CD14-positive monocyte (primary cell): Measurements from ENCODE around the gene PSG2. TPM values are rescaled to one million over a fixed set of nuclear protein-coding genes. Genes with fewer than 3 reads are reported as not detected.
"Not testable (repeated sequence)": the region's sequence is repeated elsewhere in the genome, so short reads cannot be mapped to it uniquely, and the experiment has no call there.

Experiments used
- DNase-seq, 3 donors: peaks; one replicate each; pipeline ENCODE4 v3.0.0-alpha.2; 2011 to 2022
- H2AFZ ChIP-seq: 2 replicates; pipeline ENCODE4 v1.6.0; 2012; ENCODE audit warnings: mild to moderate bottlenecking, low read depth, low read length, inconsistent platforms; ENCODE audit not compliant: insufficient read depth, poor library complexity, severe bottlenecking
- H3K27ac ChIP-seq, 2 donors: 1 replicate in 1 of 2; 2 replicates in 1 of 2; pipeline ENCODE4 v1.5.1; 2012 to 2013; ENCODE audit warnings: low read length in 2 of 2, control low read depth in 1 of 2, inconsistent platforms in 1 of 2, low read depth in 1 of 2, mild to moderate bottlenecking in 1 of 2
- H3K27me3 ChIP-seq, 2 donors: one replicate each; pipeline versions ENCODE4 v1.6.0 to v1.6.1; 2011 to 2013; ENCODE audit warnings: low read length in 2 of 2; ENCODE audit not compliant: control insufficient read depth in 2 of 2, insufficient read depth in 2 of 2
- H3K36me3 ChIP-seq, 2 donors: replicated peaks in 1 of 2; 1 replicate in 1 of 2; 2 replicates in 1 of 2; pipeline versions ENCODE4 v1.5.1 to v1.6.1; 2012 to 2013; ENCODE audit warnings: low read length in 2 of 2, control low read depth in 1 of 2, inconsistent platforms in 1 of 2, mild to moderate bottlenecking in 1 of 2; ENCODE audit not compliant: insufficient read depth in 2 of 2, control insufficient read depth in 1 of 2
- H3K4me1 ChIP-seq, 2 donors: 1 replicate in 1 of 2; 2 replicates in 1 of 2; pipeline versions ENCODE4 v1.5.1 to v1.6.1; 2012 to 2013; ENCODE audit warnings: low read length in 2 of 2, control low read depth in 1 of 2, inconsistent platforms in 1 of 2, mild to moderate bottlenecking in 1 of 2, moderate library complexity in 1 of 2; ENCODE audit not compliant: insufficient read depth in 2 of 2, control insufficient read depth in 1 of 2
- H3K4me2 ChIP-seq: replicated peaks from 2 replicates; pipeline ENCODE3; 2012; ENCODE audit warnings: low read length, moderate library complexity, mild to moderate bottlenecking; ENCODE audit not compliant: poor library complexity, severe bottlenecking; ENCODE audit errors: extremely low read depth
- H3K4me3 ChIP-seq, 3 experiments: fragments of 200-600 bp in 1 of 3; sonication (generic) in 1 of 3; replicated peaks in 1 of 3; 1 replicate in 2 of 3; 2 replicates in 1 of 3; pipeline ENCODE4 v1.5.1; 2011 to 2013; ENCODE audit warnings: low read length in 3 of 3, mild to moderate bottlenecking in 3 of 3, control low read depth in 2 of 3, low read depth in 2 of 3, inconsistent platforms in 1 of 3, moderate library complexity in 1 of 3
- H3K79me2 ChIP-seq: 2 replicates; pipeline ENCODE4 v1.6.0; 2012; ENCODE audit warnings: mild to moderate bottlenecking, control low read depth, inconsistent platforms, low read length, moderate library complexity; ENCODE audit not compliant: insufficient read depth
- H3K9ac ChIP-seq: 2 replicates; pipeline ENCODE4 v1.6.0; 2017; ENCODE audit warnings: low read length, mild to moderate bottlenecking; ENCODE audit not compliant: insufficient read depth, poor library complexity, severe bottlenecking
- H3K9me3 ChIP-seq, 2 donors: replicated peaks in 1 of 2; 1 replicate in 1 of 2; 2 replicates in 1 of 2; pipeline versions ENCODE4 v1.5.1 to v1.6.1; 2012 to 2013; ENCODE audit warnings: low read length in 2 of 2, control low read depth in 1 of 2; ENCODE audit not compliant: control insufficient read depth in 1 of 2, insufficient read depth in 1 of 2
- H4K20me1 ChIP-seq: 2 replicates; pipeline ENCODE4 v1.6.0; 2012; ENCODE audit warnings: mild to moderate bottlenecking, low read length, control low read depth, moderate library complexity; ENCODE audit not compliant: insufficient read depth
- H3K27ac Mint-ChIP-seq, 7 donors: one replicate each; pipeline ENCODE4 v1.8.0; 2020; ENCODE audit warnings: mild to moderate bottlenecking in 7 of 7, mixed read lengths in 7 of 7, moderate library complexity in 6 of 7, inconsistent platforms in 2 of 7
- H3K27me3 Mint-ChIP-seq, 3 donors: one replicate each; pipeline ENCODE4 v1.8.0; 2021 to 2022; ENCODE audit warnings: low read depth in 3 of 3, mild to moderate bottlenecking in 3 of 3, mixed read lengths in 3 of 3, moderate library complexity in 3 of 3, inconsistent platforms in 1 of 3
- H3K36me3 Mint-ChIP-seq, 2 donors: one replicate each; pipeline ENCODE4 v1.8.0; 2020; ENCODE audit warnings: mixed read lengths in 2 of 2, inconsistent platforms in 1 of 2, mild to moderate bottlenecking in 1 of 2
- H3K4me1 Mint-ChIP-seq: one replicate; pipeline ENCODE4 v1.8.0; 2020; ENCODE audit warnings: mild to moderate bottlenecking, mixed read lengths
- H3K4me3 Mint-ChIP-seq, 2 donors: one replicate each; pipeline ENCODE4 v1.8.0; 2020; ENCODE audit warnings: mild to moderate bottlenecking in 2 of 2, mixed read lengths in 2 of 2, moderate library complexity in 1 of 2
- H3K9me3 Mint-ChIP-seq, 7 donors: one replicate each; pipeline ENCODE4 v1.8.0; 2020 to 2022; ENCODE audit warnings: mixed read lengths in 7 of 7, mild to moderate bottlenecking in 6 of 7, moderate library complexity in 6 of 7, inconsistent platforms in 2 of 7
- WGBS: methylation state at CpG from one replicate; pipeline ENCODE4 v1.1.5; 2013; ENCODE audit warnings: missing lambda C conversion rate; ENCODE audit not compliant: insufficient coverage; 5-methylcytosine and 5-hydroxymethylcytosine counted together
- intact Hi-C, 2 donors: fragments of 100-400 bp; cut with micrococcal nuclease; formaldehyde crosslinking; loops; one replicate each; pipeline versions ENCODE4 v1.15.0 to v1.15.1; 2023
- polyA plus RNA-seq, 3 donors: library from polyadenylated mRNA; depleted of rRNA in 1 of 3; unstranded in 2 of 3; stranded (reverse) in 1 of 3; fragments of 300-500 nt in 2 of 3; fragments of >200 nt in 1 of 3; fragmentation: Illumina TruSeq in 2 of 3; gene quantifications; 1 replicate in 2 of 3; 2 replicates in 1 of 3; pipeline ENCODE4 v1.2.3, GENCODE V29; 2012 to 2021

The PSG2 gene
- polyA plus RNA-seq, 3 donors = not detected

GRCh38 chr19:43046578-43046977, 35.9 kb downstream of the PSG2 start:
- no CpG with 5 or more reads among the region's 2 CpGs for WGBS
- not testable (repeated sequence) for H3K36me3 Mint-ChIP-seq

GRCh38 chr19:43043492-43044180, 38.9 kb downstream of the PSG2 start:
- H3K4me3 ChIP-seq, H3K4me1 Mint-ChIP-seq, H3K4me3 Mint-ChIP-seq, H3K9me3 ChIP-seq, H3K27ac ChIP-seq, H3K27me3 Mint-ChIP-seq, H3K9me3 Mint-ChIP-seq, H2AFZ ChIP-seq, H3K36me3 Mint-ChIP-seq, H3K79me2 ChIP-seq, H3K4me2 ChIP-seq, H3K27ac Mint-ChIP-seq, intact Hi-C loops, H3K9ac ChIP-seq, H3K4me1 ChIP-seq, H3K27me3 ChIP-seq, H3K36me3 ChIP-seq, DNase-seq, H4K20me1 ChIP-seq: not testable (repeated sequence)
- 70% methylated on average over 1 of the region's 1 CpG for WGBS

More at GRCh38 chr19:43046578-43046977, 35.9 kb downstream of the PSG2 start:
- H3K36me3 ChIP-seq, H3K4me3 ChIP-seq, H3K79me2 ChIP-seq, H3K27me3 ChIP-seq, H3K27me3 Mint-ChIP-seq, H3K4me1 Mint-ChIP-seq, H3K4me3 Mint-ChIP-seq, H2AFZ ChIP-seq, DNase-seq, H3K27ac ChIP-seq, H3K4me2 ChIP-seq, H3K9ac ChIP-seq, H4K20me1 ChIP-seq, H3K27ac Mint-ChIP-seq, H3K4me1 ChIP-seq, H3K9me3 ChIP-seq, intact Hi-C loops, H3K9me3 Mint-ChIP-seq: not testable (repeated sequence)

- H3K9ac ChIP-seq, intact Hi-C loops, H3K27me3 ChIP-seq, H3K9me3 ChIP-seq, H3K4me2 ChIP-seq, H4K20me1 ChIP-seq, H3K79me2 ChIP-seq, H3K4me1 Mint-ChIP-seq, H3K9me3 Mint-ChIP-seq, H3K27ac ChIP-seq, H3K4me3 ChIP-seq, H2AFZ ChIP-seq, DNase-seq, H3K36me3 ChIP-seq, H3K27me3 Mint-ChIP-seq, H3K36me3 Mint-ChIP-seq, H3K4me1 ChIP-seq, H3K27ac Mint-ChIP-seq, H3K4me3 Mint-ChIP-seq: not testable (repeated sequence)
- 40% methylated on average over 1 of the region's 2 CpGs for WGBS
Observed at GRCh38 chr19:43031645-43032044, 50.9 kb downstream of the PSG2 start.
